Fibroblast of villous mesenchyme (primary cell): Measurements from ENCODE around the gene PLXNA2. TPM values are rescaled to one million over a fixed set of nuclear protein-coding genes. Genes with fewer than 3 reads are reported as not detected.
A peak's percentile ranks its signal among the peaks of the same experiment; 100 is the strongest.

Experiments
- DNase-seq: peaks from one replicate; pipeline ENCODE4 v3.0.0-alpha.2; 2010; ENCODE audit warnings: low read depth
- H3K4me3 ChIP-seq: 2 replicates; pipeline ENCODE4 v1.5.1; 2011; ENCODE audit warnings: low read depth, mild to moderate bottlenecking, low read length
- CTCF ChIP-seq: IDR thresholded peaks from 2 replicates; pipeline ENCODE4 v1.5.1; 2012; ENCODE audit warnings: low read depth, mild to moderate bottlenecking, low read length; ENCODE audit not compliant: insufficient read depth
- total RNA-seq: library from RNA; depleted of rRNA; stranded (reverse); fragments of >200 nt; gene quantifications from 2 replicates; pipeline ENCODE4 v1.2.3, GENCODE V29; 2012

PLXNA2 gene
- total RNA-seq, 1 donor = 0.86 TPM

- peak; percentile 86 for DNase-seq
- no peak overlapping the region for H3K4me3 ChIP-seq
- no peak for TF ChIP-seq CTCF
Measured at GRCh38 chr1:208235982-208236761, 8.0 kb downstream of the PLXNA2 start.

GRCh38 chr1:208235356-208235981 lies 8.7 kb downstream of the PLXNA2 start:
- DNase-seq = no peak
- no peak overlapping the region for H3K4me3 ChIP-seq
- no peak for TF ChIP-seq CTCF

- no peak for DNase-seq
- TF ChIP-seq CTCF = no peak
- no peak overlapping the region for H3K4me3 ChIP-seq
Measured at GRCh38 chr1:208234721-208235120, 9.5 kb downstream of the PLXNA2 start.

- TF ChIP-seq CTCF = no peak
- H3K4me3 ChIP-seq = no peak overlapping the region
- no peak for DNase-seq
Measured at GRCh38 chr1:208233978-208234377, 10.2 kb downstream of the PLXNA2 start.

GRCh38 chr1:208233546-208233945 lies 10.6 kb downstream of the PLXNA2 start:
- DNase-seq = no peak
- no peak overlapping the region for H3K4me3 ChIP-seq
- TF ChIP-seq CTCF = no peak

GRCh38 chr1:208232662-208233038 lies 11.5 kb downstream of the PLXNA2 start:
- no peak for DNase-seq
- no peak overlapping the region for H3K4me3 ChIP-seq
- no peak for TF ChIP-seq CTCF
